ENCODE results near the gene ASCC1. TPM values are rescaled to one million over a fixed set of nuclear protein-coding genes. Genes with fewer than 3 reads are reported as not detected.
A peak's percentile ranks its signal among the peaks of the same experiment; 100 is the strongest.

ASCC1 gene
- total and polyA plus RNA-seq, 2 experiments from 2014 or later, result 31.8 to 38.7 TPM

GRCh38 chr10:72171175-72171630, 44.9 kb downstream of the ASCC1 start:
- no peaks in the 10 kb centered on the region for H3K27me3 ChIP-seq
- H2AFZ ChIP-seq, result no peak overlapping the region
- peak; percentile 76 for DNase-seq (ENCODE audit: low spot score)
- peaks cover 4% of the 10 kb centered on the region for H3K4me1 ChIP-seq (ENCODE audit: insufficient read depth)
- no peaks in the 10 kb centered on the region for H3K9me2 ChIP-seq (replicated peaks; ENCODE audit: insufficient read depth)
- H4K20me1 ChIP-seq (ENCODE audit: insufficient read depth, poor library complexity, severe bottlenecking), result no peaks in the 10 kb centered on the region
- TF ChIP-seq CTCF (IDR thresholded peaks at IDR 0.05; ENCODE audit: poor library complexity) (no peak), EZH2phosphoT487 (IDR thresholded peaks at IDR 0.05; ENCODE audit: low read depth, severe bottlenecking, unreplicated experiment) (no peak), EZH2 (IDR thresholded peaks at IDR 0.05; ENCODE audit: borderline replicate concordance) (no peak)
- H3K79me2 ChIP-seq, result no peaks in the 10 kb centered on the region
- H3K4me3 ChIP-seq, result no peak overlapping the region
- H3K4me2 ChIP-seq, result no peak overlapping the region
- 73% methylated on average over 7 of the region's 7 CpGs for WGBS (ENCODE audit: low lambda C conversion rate, missing lambda C conversion rate)
- peak overlapping the region; percentile 67 for H3K27ac ChIP-seq
- H3K36me3 ChIP-seq (replicated peaks; ENCODE audit: insufficient read depth, low read depth), result no peaks in the 10 kb centered on the region
- H3K9me3 ChIP-seq (ENCODE audit: low read depth), result no peaks in the 10 kb centered on the region

- TF ChIP-seq EZH2 (IDR thresholded peaks at IDR 0.05; ENCODE audit: borderline replicate concordance), result no peak
- TF ChIP-seq CTCF (IDR thresholded peaks at IDR 0.05; ENCODE audit: poor library complexity), result no peak
- TF ChIP-seq EZH2phosphoT487 (IDR thresholded peaks at IDR 0.05; ENCODE audit: low read depth, severe bottlenecking, unreplicated experiment), result no peak
Measured at GRCh38 chr10:72170733-72171132, 45.3 kb downstream of the ASCC1 start.

GRCh38 chr10:72170263-72170662, 45.8 kb downstream of the ASCC1 start:
- Histone ChIP-seq H3K4me1 (ENCODE audit: insufficient read depth) (peaks cover 4% of the 10 kb centered on the region), H3K4me2 (no peak overlapping the region), H3K79me2 (no peaks in the 10 kb centered on the region), H3K36me3 (replicated peaks; ENCODE audit: insufficient read depth, low read depth) (no peaks in the 10 kb centered on the region), H3K9me3 (ENCODE audit: low read depth) (no peaks in the 10 kb centered on the region), H3K27me3 (no peaks in the 10 kb centered on the region), H3K27ac (peak overlapping the region; percentile 39), H2AFZ (no peak overlapping the region), H4K20me1 (ENCODE audit: insufficient read depth, poor library complexity, severe bottlenecking) (no peaks in the 10 kb centered on the region), H3K9me2 (replicated peaks; ENCODE audit: insufficient read depth) (no peaks in the 10 kb centered on the region), H3K4me3 (no peak overlapping the region)
- WGBS (ENCODE audit: low lambda C conversion rate, missing lambda C conversion rate), result 84% methylated on average over 4 of the region's 4 CpGs
- no peak for TF ChIP-seq EZH2phosphoT487 (IDR thresholded peaks at IDR 0.05; ENCODE audit: low read depth, severe bottlenecking, unreplicated experiment)
- TF ChIP-seq EZH2 (IDR thresholded peaks at IDR 0.05; ENCODE audit: borderline replicate concordance), result no peak
- TF ChIP-seq CTCF (IDR thresholded peaks at IDR 0.05; ENCODE audit: poor library complexity), result no peak
- peak; percentile 27 for DNase-seq (ENCODE audit: low spot score)

More at GRCh38 chr10:72170733-72171132, 45.3 kb downstream of the ASCC1 start:
- Histone ChIP-seq H3K9me2 (replicated peaks; ENCODE audit: insufficient read depth) (no peaks in the 10 kb centered on the region), H2AFZ (no peak overlapping the region), H4K20me1 (ENCODE audit: insufficient read depth, poor library complexity, severe bottlenecking) (no peaks in the 10 kb centered on the region), H3K9me3 (ENCODE audit: low read depth) (no peaks in the 10 kb centered on the region), H3K4me2 (no peak overlapping the region), H3K27me3 (no peaks in the 10 kb centered on the region), H3K4me3 (no peak overlapping the region), H3K4me1 (ENCODE audit: insufficient read depth) (peaks cover 4% of the 10 kb centered on the region), H3K27ac (peak overlapping the region; percentile 39), H3K79me2 (no peaks in the 10 kb centered on the region), H3K36me3 (replicated peaks; ENCODE audit: insufficient read depth, low read depth) (no peaks in the 10 kb centered on the region)
- WGBS (ENCODE audit: low lambda C conversion rate, missing lambda C conversion rate), result 91% methylated on average over 4 of the region's 4 CpGs
- no peak for DNase-seq (ENCODE audit: low spot score)
